WTC11 (cell line): ENCODE measurements around the gene EEFSEC.

Source experiments
- JUN ChIP-seq: sonication (generic); formaldehyde crosslinking; IDR thresholded peaks from 2 replicates; pipeline ENCODE4 v1.8.0; 2023; ENCODE audit warnings: mild to moderate bottlenecking, missing genetic modification reagents
- TCF7 ChIP-seq: sonication (generic); formaldehyde crosslinking; IDR thresholded peaks from 2 replicates; pipeline ENCODE4 v1.8.0; 2022; ENCODE audit warnings: mild to moderate bottlenecking, low read depth, missing genetic modification reagents, moderate library complexity
- TF ChIP-seq, protein P1 (sequence below): sonication (generic); formaldehyde crosslinking; IDR thresholded peaks from 2 replicates; pipeline ENCODE4 v1.8.1; 2023; ENCODE audit warnings: mild to moderate bottlenecking, missing genetic modification reagents, moderate library complexity

GRCh38 chr3:128239304-128239703, 86.0 kb downstream of the EEFSEC start:
- TF ChIP-seq JUN (CRISPR knock-in tag): no peak
- TF ChIP-seq, protein P1, sequence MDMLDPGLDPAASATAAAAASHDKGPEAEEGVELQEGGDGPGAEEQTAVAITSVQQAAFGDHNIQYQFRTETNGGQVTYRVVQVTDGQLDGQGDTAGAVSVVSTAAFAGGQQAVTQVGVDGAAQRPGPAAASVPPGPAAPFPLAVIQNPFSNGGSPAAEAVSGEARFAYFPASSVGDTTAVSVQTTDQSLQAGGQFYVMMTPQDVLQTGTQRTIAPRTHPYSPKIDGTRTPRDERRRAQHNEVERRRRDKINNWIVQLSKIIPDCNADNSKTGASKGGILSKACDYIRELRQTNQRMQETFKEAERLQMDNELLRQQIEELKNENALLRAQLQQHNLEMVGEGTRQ: no peak
- no peak for TF ChIP-seq TCF7 (CRISPR knock-in tag)
